SK-N-MC (cell line): ENCODE data around the gene SCFD2.

Experiments used
- EZH2 ChIP-seq: fragments of 200-600 bp; sonication (generic); IDR thresholded peaks from one replicate; pipeline ENCODE4 v1.6.1; 2017; ENCODE audit warnings: antibody characterized with exemption
- POLR2AphosphoS5 ChIP-seq: IDR thresholded peaks from 2 replicates; pipeline ENCODE4 v1.6.1; 2012; ENCODE audit warnings: mild to moderate bottlenecking, low read depth, low read length, borderline replicate concordance

- TF ChIP-seq POLR2AphosphoS5 = no peak
- no peak for TF ChIP-seq EZH2
Observed at GRCh38 chr4:53121264-53121865, 244.5 kb downstream of the SCFD2 start.
